Liver (tissue), 9 donors: ENCODE measurements around the gene PTPRH. TPM values are rescaled to one million over a fixed set of nuclear protein-coding genes. Genes with fewer than 3 reads are reported as not detected.

ENCODE experiments used
- DNase-seq: peaks from one replicate; pipeline ENCODE4 v3.0.0-alpha.2; 2017; ENCODE audit warnings: low spot score
- H3K27ac ChIP-seq, 2 donors: one replicate each; pipeline ENCODE4 v1.7.0; 2013; ENCODE audit warnings: inconsistent platforms in 2 of 2, low read length in 2 of 2, control low read depth in 1 of 2, low read depth in 1 of 2, mild to moderate bottlenecking in 1 of 2
- H3K27me3 ChIP-seq, 4 donors: one replicate each; pipeline versions ENCODE4 v1.6.1 to v1.7.0; 2013; ENCODE audit warnings: low read length in 3 of 4, inconsistent platforms in 1 of 4, mild to moderate bottlenecking in 1 of 4, moderate library complexity in 1 of 4; ENCODE audit not compliant: control insufficient read depth in 4 of 4, insufficient read depth in 4 of 4
- H3K36me3 ChIP-seq, 4 donors: one replicate each; pipeline versions ENCODE4 v1.6.1 to v1.7.0; 2013; ENCODE audit warnings: low read length in 3 of 4, mild to moderate bottlenecking in 3 of 4, low read depth in 1 of 4, moderate library complexity in 1 of 4; ENCODE audit not compliant: control insufficient read depth in 4 of 4, insufficient read depth in 3 of 4
- H3K4me1 ChIP-seq, 4 donors: one replicate each; pipeline versions ENCODE4 v1.6.1 to v1.7.0; 2013; ENCODE audit warnings: low read length in 3 of 4, mild to moderate bottlenecking in 3 of 4, moderate library complexity in 1 of 4; ENCODE audit not compliant: control insufficient read depth in 4 of 4, insufficient read depth in 4 of 4
- H3K4me3 ChIP-seq, 3 donors: one replicate each; pipeline versions ENCODE4 v1.6.1 to v1.7.0; 2013; ENCODE audit warnings: low read length in 3 of 3, control low read depth in 1 of 3, low read depth in 1 of 3, mild to moderate bottlenecking in 1 of 3
- H3K9ac ChIP-seq, 2 donors: one replicate each; pipeline ENCODE4 v1.7.0; 2013; ENCODE audit warnings: low read length in 2 of 2, mild to moderate bottlenecking in 2 of 2, moderate library complexity in 2 of 2, control low read depth in 1 of 2, low read depth in 1 of 2
- H3K9me3 ChIP-seq, 4 donors: one replicate each; pipeline versions ENCODE4 v1.6.1 to v1.7.0; 2013; ENCODE audit warnings: low read length in 3 of 4; ENCODE audit not compliant: control insufficient read depth in 4 of 4
- EGR1 ChIP-seq, 2 donors: IDR thresholded peaks; 2 replicates each; pipeline ENCODE4 v1.6.1; 2016 to 2018; ENCODE audit warnings: antibody characterized with exemption in 2 of 2, low read depth in 2 of 2
- FOXA1 ChIP-seq: IDR thresholded peaks from 2 replicates; pipeline ENCODE4 v1.6.1; 2016; ENCODE audit warnings: antibody characterized with exemption
- FOXA2 ChIP-seq: IDR thresholded peaks from 2 replicates; pipeline ENCODE4 v1.6.1; 2016; ENCODE audit warnings: antibody characterized with exemption
- GABPA ChIP-seq, 2 donors: IDR thresholded peaks in 1 of 2; conservative IDR thresholded peaks in 1 of 2; 2 replicates each; pipeline ENCODE4 v1.6.1; 2016; ENCODE audit warnings: antibody characterized with exemption in 2 of 2, mild to moderate bottlenecking in 1 of 2, moderate library complexity in 1 of 2
- HNF4A ChIP-seq, 2 donors: conservative IDR thresholded peaks; 2 replicates each; pipeline ENCODE4 v1.6.1; 2016; ENCODE audit warnings: antibody characterized with exemption in 2 of 2, mild to moderate bottlenecking in 2 of 2
- HNF4G ChIP-seq: IDR thresholded peaks from 2 replicates; pipeline ENCODE4 v1.6.1; 2016; ENCODE audit warnings: antibody characterized with exemption
- JUND ChIP-seq, 2 donors: IDR thresholded peaks; 2 replicates each; pipeline ENCODE4 v1.6.1; 2016; ENCODE audit warnings: antibody characterized with exemption in 2 of 2
- NR2F2 ChIP-seq: IDR thresholded peaks from 2 replicates; pipeline ENCODE4 v1.6.1; 2016; ENCODE audit warnings: antibody characterized with exemption
- RAD21 ChIP-seq, 2 donors: IDR thresholded peaks; 2 replicates each; pipeline ENCODE4 v1.6.1; 2016; ENCODE audit warnings: antibody characterized with exemption in 2 of 2, mild to moderate bottlenecking in 2 of 2
- RXRA ChIP-seq, 2 donors: IDR thresholded peaks; 2 replicates each; pipeline ENCODE4 v1.6.1; 2017 to 2018; ENCODE audit warnings: antibody characterized with exemption in 2 of 2, mild to moderate bottlenecking in 1 of 2
- SP1 ChIP-seq: IDR thresholded peaks from 2 replicates; pipeline ENCODE4 v1.6.1; 2018; ENCODE audit warnings: antibody characterized with exemption, mild to moderate bottlenecking
- TAF1 ChIP-seq: conservative IDR thresholded peaks from 2 replicates; pipeline ENCODE4 v1.6.1; 2016; ENCODE audit warnings: antibody characterized with exemption, mild to moderate bottlenecking
- YY1 ChIP-seq: IDR thresholded peaks from 2 replicates; pipeline ENCODE4 v1.6.1; 2016; ENCODE audit warnings: antibody characterized with exemption, mild to moderate bottlenecking
- WGBS: extraction: QIAGEN DNeasy Blood & Tissue Kit; methylation state at CpG from one replicate; pipeline ENCODE4 v1.1.7; 2013; 5-methylcytosine and 5-hydroxymethylcytosine counted together
- polyA plus RNA-seq, 2 donors: library from polyadenylated mRNA; stranded (reverse) in 1 of 2; unstranded in 1 of 2; fragments of 200-250 nt in 1 of 2; fragments of >200 nt in 1 of 2; fragmentation: Nextera tagmentation in 1 of 2; extraction: Ambion mirVana in 1 of 2; gene quantifications; one replicate each; pipeline versions ENCODE4 v1.2.1 to v1.2.3, GENCODE V29; 2013 to 2015
- total RNA-seq, 2 donors: library from RNA; depleted of rRNA; stranded (reverse); fragments of >200 nt; gene quantifications; one replicate each; pipeline ENCODE4 v1.2.3, GENCODE V29; 2014
- TF ChIP-seq, protein P1 (sequence below): IDR thresholded peaks from 2 replicates; pipeline ENCODE4 v1.6.1; 2016; ENCODE audit warnings: antibody characterized with exemption
- TF ChIP-seq, protein P2 (sequence below): IDR thresholded peaks from 2 replicates; pipeline ENCODE4 v1.6.1; 2016; ENCODE audit warnings: antibody characterized with exemption
- TF ChIP-seq, protein P3 (sequence below): fragments of 150-350 bp; IDR thresholded peaks from 2 replicates; pipeline ENCODE4 v1.5.1; 2017; ENCODE audit warnings: improper control_type of control experiment, low read depth, low read length; ENCODE audit not compliant: missing input control
- TF ChIP-seq, protein P4 (sequence below): IDR thresholded peaks from 2 replicates; pipeline ENCODE4 v1.6.1; 2016; ENCODE audit warnings: antibody characterized with exemption
- TF ChIP-seq, protein P5 (sequence below): IDR thresholded peaks from 2 replicates; pipeline ENCODE4 v1.6.1; 2016; ENCODE audit warnings: antibody characterized with exemption, mild to moderate bottlenecking
- donor health status: healthy.
- donor health status: healthy.
- donor health status: healthy.
- donor health status: healthy.
- donor health status: healthy.

The PTPRH gene
- total and polyA plus RNA-seq, 4 donors = 3.1 to 20.4 (median 11.4) TPM

DNA sequence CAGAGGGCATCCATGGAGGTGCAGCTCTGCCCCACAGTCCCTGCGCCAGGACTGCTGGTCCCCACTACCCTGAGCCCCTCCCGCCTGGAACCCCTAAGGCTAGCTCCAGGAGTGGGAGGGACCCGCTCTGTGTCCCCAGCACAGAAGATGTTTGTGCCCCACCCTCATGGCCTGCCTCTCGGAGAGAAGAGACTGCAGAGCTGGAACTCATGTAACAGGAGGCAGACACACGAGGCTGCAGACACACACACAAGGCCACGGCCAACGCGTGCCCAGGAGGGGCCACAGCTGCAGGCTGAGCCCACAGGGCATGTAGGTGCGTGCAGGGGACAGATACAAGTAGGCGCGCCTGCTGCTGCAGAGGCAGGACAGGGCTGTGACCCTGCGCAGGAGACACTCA lies 29.7 kb upstream of the PTPRH start (continued):
- TF ChIP-seq TAF1 (no peak), GABPA (IDR thresholded peaks at IDR 0.05 in 1 of 2, conservative IDR thresholded peaks at IDR 0.05 in 1 of 2) (no peak), RAD21 (IDR thresholded peaks at IDR 0.05) (no peak), RXRA (IDR thresholded peaks at IDR 0.05) (no peak), HNF4G (no peak), FOXA2 (no peak), YY1 (no peak), JUND (IDR thresholded peaks at IDR 0.05) (no peak)
- TF ChIP-seq, protein P1, sequence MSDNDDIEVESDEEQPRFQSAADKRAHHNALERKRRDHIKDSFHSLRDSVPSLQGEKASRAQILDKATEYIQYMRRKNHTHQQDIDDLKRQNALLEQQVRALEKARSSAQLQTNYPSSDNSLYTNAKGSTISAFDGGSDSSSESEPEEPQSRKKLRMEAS = no peak
- TF ChIP-seq, protein P2, sequence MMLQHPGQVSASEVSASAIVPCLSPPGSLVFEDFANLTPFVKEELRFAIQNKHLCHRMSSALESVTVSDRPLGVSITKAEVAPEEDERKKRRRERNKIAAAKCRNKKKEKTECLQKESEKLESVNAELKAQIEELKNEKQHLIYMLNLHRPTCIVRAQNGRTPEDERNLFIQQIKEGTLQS = no peak

DNA sequence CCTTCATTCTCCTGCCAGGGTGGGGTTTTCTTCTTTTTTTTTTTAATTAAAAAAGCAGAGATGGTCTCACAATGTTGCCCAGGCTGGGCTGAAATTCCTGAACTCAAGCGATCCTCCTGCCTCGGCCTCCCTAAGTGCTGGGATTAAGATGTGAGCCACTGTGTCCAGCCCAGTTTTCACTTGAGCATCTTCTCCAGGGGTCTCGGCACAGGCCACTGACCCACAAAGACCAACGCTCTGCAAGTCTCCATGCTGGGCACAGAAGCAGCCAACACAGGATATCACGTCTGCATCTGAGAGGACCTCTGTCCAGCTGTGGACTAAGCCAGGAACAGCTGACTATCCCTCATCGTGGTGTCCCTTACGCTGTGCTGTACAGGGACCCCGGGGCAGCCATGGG lies 28.7 kb upstream of the PTPRH start:
- Histone ChIP-seq H3K4me1 (no peaks in the 10 kb centered on the region), H3K9me3 (no peaks in the 10 kb centered on the region), H3K36me3 (peaks cover 39 to 86% (median 47%) of the 10 kb centered on the region in 4 donors), H3K27me3 (no peaks in the 10 kb centered on the region), H3K9ac (no peak overlapping the region), H3K4me3 (no peak overlapping the region), H3K27ac (no peak overlapping the region)
- WGBS = 97% methylated on average over 8 of the region's 8 CpGs
- no peak for DNase-seq
- TF ChIP-seq EGR1 (IDR thresholded peaks at IDR 0.05; ENCODE audit: low read depth in 2 of 2) (no peak), YY1 (no peak), GABPA (IDR thresholded peaks at IDR 0.05 in 1 of 2, conservative IDR thresholded peaks at IDR 0.05 in 1 of 2) (no peak), FOXA2 (no peak), RXRA (IDR thresholded peaks at IDR 0.05) (no peak), RAD21 (IDR thresholded peaks at IDR 0.05) (no peak), TAF1 (no peak), JUND (IDR thresholded peaks at IDR 0.05) (no peak), SP1 (no peak), FOXA1 (no peak), NR2F2 (no peak), HNF4A (conservative IDR thresholded peaks at IDR 0.05) (no peak), HNF4G (no peak)
- TF ChIP-seq, protein P2 = no peak
- TF ChIP-seq, protein P3, sequence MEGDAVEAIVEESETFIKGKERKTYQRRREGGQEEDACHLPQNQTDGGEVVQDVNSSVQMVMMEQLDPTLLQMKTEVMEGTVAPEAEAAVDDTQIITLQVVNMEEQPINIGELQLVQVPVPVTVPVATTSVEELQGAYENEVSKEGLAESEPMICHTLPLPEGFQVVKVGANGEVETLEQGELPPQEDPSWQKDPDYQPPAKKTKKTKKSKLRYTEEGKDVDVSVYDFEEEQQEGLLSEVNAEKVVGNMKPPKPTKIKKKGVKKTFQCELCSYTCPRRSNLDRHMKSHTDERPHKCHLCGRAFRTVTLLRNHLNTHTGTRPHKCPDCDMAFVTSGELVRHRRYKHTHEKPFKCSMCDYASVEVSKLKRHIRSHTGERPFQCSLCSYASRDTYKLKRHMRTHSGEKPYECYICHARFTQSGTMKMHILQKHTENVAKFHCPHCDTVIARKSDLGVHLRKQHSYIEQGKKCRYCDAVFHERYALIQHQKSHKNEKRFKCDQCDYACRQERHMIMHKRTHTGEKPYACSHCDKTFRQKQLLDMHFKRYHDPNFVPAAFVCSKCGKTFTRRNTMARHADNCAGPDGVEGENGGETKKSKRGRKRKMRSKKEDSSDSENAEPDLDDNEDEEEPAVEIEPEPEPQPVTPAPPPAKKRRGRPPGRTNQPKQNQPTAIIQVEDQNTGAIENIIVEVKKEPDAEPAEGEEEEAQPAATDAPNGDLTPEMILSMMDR = no peak
- TF ChIP-seq, protein P4, sequence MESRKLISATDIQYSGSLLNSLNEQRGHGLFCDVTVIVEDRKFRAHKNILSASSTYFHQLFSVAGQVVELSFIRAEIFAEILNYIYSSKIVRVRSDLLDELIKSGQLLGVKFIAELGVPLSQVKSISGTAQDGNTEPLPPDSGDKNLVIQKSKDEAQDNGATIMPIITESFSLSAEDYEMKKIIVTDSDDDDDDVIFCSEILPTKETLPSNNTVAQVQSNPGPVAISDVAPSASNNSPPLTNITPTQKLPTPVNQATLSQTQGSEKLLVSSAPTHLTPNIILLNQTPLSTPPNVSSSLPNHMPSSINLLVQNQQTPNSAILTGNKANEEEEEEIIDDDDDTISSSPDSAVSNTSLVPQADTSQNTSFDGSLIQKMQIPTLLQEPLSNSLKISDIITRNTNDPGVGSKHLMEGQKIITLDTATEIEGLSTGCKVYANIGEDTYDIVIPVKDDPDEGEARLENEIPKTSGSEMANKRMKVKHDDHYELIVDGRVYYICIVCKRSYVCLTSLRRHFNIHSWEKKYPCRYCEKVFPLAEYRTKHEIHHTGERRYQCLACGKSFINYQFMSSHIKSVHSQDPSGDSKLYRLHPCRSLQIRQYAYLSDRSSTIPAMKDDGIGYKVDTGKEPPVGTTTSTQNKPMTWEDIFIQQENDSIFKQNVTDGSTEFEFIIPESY = no peak
- TF ChIP-seq, protein P1 = no peak
- TF ChIP-seq, protein P5, sequence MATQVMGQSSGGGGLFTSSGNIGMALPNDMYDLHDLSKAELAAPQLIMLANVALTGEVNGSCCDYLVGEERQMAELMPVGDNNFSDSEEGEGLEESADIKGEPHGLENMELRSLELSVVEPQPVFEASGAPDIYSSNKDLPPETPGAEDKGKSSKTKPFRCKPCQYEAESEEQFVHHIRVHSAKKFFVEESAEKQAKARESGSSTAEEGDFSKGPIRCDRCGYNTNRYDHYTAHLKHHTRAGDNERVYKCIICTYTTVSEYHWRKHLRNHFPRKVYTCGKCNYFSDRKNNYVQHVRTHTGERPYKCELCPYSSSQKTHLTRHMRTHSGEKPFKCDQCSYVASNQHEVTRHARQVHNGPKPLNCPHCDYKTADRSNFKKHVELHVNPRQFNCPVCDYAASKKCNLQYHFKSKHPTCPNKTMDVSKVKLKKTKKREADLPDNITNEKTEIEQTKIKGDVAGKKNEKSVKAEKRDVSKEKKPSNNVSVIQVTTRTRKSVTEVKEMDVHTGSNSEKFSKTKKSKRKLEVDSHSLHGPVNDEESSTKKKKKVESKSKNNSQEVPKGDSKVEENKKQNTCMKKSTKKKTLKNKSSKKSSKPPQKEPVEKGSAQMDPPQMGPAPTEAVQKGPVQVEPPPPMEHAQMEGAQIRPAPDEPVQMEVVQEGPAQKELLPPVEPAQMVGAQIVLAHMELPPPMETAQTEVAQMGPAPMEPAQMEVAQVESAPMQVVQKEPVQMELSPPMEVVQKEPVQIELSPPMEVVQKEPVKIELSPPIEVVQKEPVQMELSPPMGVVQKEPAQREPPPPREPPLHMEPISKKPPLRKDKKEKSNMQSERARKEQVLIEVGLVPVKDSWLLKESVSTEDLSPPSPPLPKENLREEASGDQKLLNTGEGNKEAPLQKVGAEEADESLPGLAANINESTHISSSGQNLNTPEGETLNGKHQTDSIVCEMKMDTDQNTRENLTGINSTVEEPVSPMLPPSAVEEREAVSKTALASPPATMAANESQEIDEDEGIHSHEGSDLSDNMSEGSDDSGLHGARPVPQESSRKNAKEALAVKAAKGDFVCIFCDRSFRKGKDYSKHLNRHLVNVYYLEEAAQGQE = no peak
